Esophagus muscularis mucosa (tissue), 3 donors: ENCODE measurements around the gene AGPS.
"Not testable (repeated sequence)": the region's sequence is repeated elsewhere in the genome, so short reads cannot be mapped to it uniquely, and the experiment has no call there.

ENCODE experiments used
- CTCF ChIP-seq, 3 experiments: fragments of 200-600 bp in 2 of 3; fragments of 450-650 bp in 1 of 3; sonication (generic) in 2 of 3; IDR thresholded peaks; one replicate each; pipeline ENCODE4 v1.5.1; 2017 to 2019; ENCODE audit warnings: antibody characterized with exemption in 3 of 3, mild to moderate bottlenecking in 2 of 3, moderate library complexity in 1 of 3
- POLR2A ChIP-seq: fragments of 450-650 bp; IDR thresholded peaks from one replicate; pipeline ENCODE4 v1.6.1; 2017; ENCODE audit warnings: antibody characterized with exemption, moderate library complexity, mild to moderate bottlenecking, low read depth
- POLR2AphosphoS5 ChIP-seq, 2 donors: sonication (generic); formaldehyde crosslinking; IDR thresholded peaks; one replicate each; pipeline ENCODE4 v1.6.1; 2017; ENCODE audit warnings: antibody characterized with exemption in 2 of 2

- TF ChIP-seq POLR2AphosphoS5 (IDR thresholded peaks at IDR 0.05); POLR2A; CTCF (IDR thresholded peaks at IDR 0.05): not testable (repeated sequence)
Observed at GRCh38 chr2:177354541-177354940, 38.0 kb upstream of the AGPS start.
